Measurements from ENCODE around the gene EEFSEC. TPM values are rescaled to one million over a fixed set of nuclear protein-coding genes. Genes with fewer than 3 reads are reported as not detected.

The EEFSEC gene
- total RNA-seq, 1 experiment from 2014 or later = 14.0 TPM

GRCh38 chr3:128198313-128198712 lies 45.0 kb downstream of the EEFSEC start:
- H3K36me3 ChIP-seq (ENCODE audit: control insufficient read depth, insufficient read depth, low read length) = no peaks in the 10 kb centered on the region
- peaks cover 5% of the 10 kb centered on the region for H3K36me3 Mint-ChIP-seq (ENCODE audit: insufficient read depth, unreplicated experiment)
- H3K4me1 Mint-ChIP-seq (ENCODE audit: low read depth, unreplicated experiment) = no peaks in the 10 kb centered on the region
- POLR2A ChIA-PET = no interaction called here
- 0 out of 2 replicates have a peak, but pooled peaks cover 3% of the 10 kb centered on the region for H3K9me3 ChIP-seq
- H3K27me3 ChIP-seq (replicated peaks; ENCODE audit: control insufficient read depth, insufficient read depth, low read length) = no peaks in the 10 kb centered on the region
- no peak overlapping the region for H3K27ac Mint-ChIP-seq (ENCODE audit: unreplicated experiment)
- no peak for TF ChIP-seq CTCF (IDR thresholded peaks at IDR 0.05; ENCODE audit: insufficient read depth in 1 of 2, low read depth in 1 of 2, low read length in 1 of 2, severe bottlenecking in 1 of 2, unreplicated experiment in 1 of 2)
- DNase-seq = no peak
- CTCF ChIA-PET = interaction anchor here (1.4 kb wide), 1 partner anchor 75 kb away, joined by 4 read pairs; no protein-coding TSS in a partner anchor
- intact Hi-C loops (cut with micrococcal nuclease; ENCODE audit: unreplicated experiment) = no loop called here
- H3K4me3 ChIP-seq (ENCODE audit: low read depth, low read length) = no peak overlapping the region
- H3K4me3 Mint-ChIP-seq (ENCODE audit: unreplicated experiment) = no peak overlapping the region
- H3K9me3 Mint-ChIP-seq (ENCODE audit: unreplicated experiment) = no peaks in the 10 kb centered on the region
- H3K4me1 ChIP-seq = no peaks in the 10 kb centered on the region
- H3K27me3 Mint-ChIP-seq (ENCODE audit: insufficient read depth, unreplicated experiment) = no peaks in the 10 kb centered on the region
- no TSS peak for BruUV-seq (replicated peaks)

- H3K9me3 ChIP-seq = 0 out of 2 replicates have a peak, but pooled peaks cover 3% of the 10 kb centered on the region
- H3K27ac Mint-ChIP-seq (ENCODE audit: unreplicated experiment) = no peak overlapping the region
- no TSS peak for BruUV-seq (replicated peaks)
- H3K36me3 Mint-ChIP-seq (ENCODE audit: insufficient read depth, unreplicated experiment) = no peaks in the 10 kb centered on the region
- intact Hi-C loops (cut with micrococcal nuclease; ENCODE audit: unreplicated experiment) = no loop called here
- no peak for DNase-seq
- no peaks in the 10 kb centered on the region for H3K36me3 ChIP-seq (ENCODE audit: control insufficient read depth, insufficient read depth, low read length)
- no peaks in the 10 kb centered on the region for H3K9me3 Mint-ChIP-seq (ENCODE audit: unreplicated experiment)
- H3K27me3 ChIP-seq (replicated peaks; ENCODE audit: control insufficient read depth, insufficient read depth, low read length) = no peaks in the 10 kb centered on the region
- ChIA-PET POLR2A (no interaction called here), CTCF (no interaction called here)
- H3K27me3 Mint-ChIP-seq (ENCODE audit: insufficient read depth, unreplicated experiment) = no peaks in the 10 kb centered on the region
- H3K4me1 Mint-ChIP-seq (ENCODE audit: low read depth, unreplicated experiment) = no peaks in the 10 kb centered on the region
- TF ChIP-seq CTCF (IDR thresholded peaks at IDR 0.05; ENCODE audit: insufficient read depth in 1 of 2, low read depth in 1 of 2, low read length in 1 of 2, severe bottlenecking in 1 of 2, unreplicated experiment in 1 of 2) = no peak
- H3K4me3 Mint-ChIP-seq (ENCODE audit: unreplicated experiment) = no peak overlapping the region
- H3K4me3 ChIP-seq (ENCODE audit: low read depth, low read length) = no peak overlapping the region
- H3K4me1 ChIP-seq = no peaks in the 10 kb centered on the region
These were observed 45.8 kb downstream of the EEFSEC start for GRCh38 chr3:128199110-128199509.

- intact Hi-C loops (cut with micrococcal nuclease; ENCODE audit: unreplicated experiment) = no loop called here
- H3K9me3 ChIP-seq = 0 out of 2 replicates have a peak, but pooled peaks cover 3% of the 10 kb centered on the region
- peaks cover 5% of the 10 kb centered on the region for H3K36me3 Mint-ChIP-seq (ENCODE audit: insufficient read depth, unreplicated experiment)
- H3K4me3 Mint-ChIP-seq (ENCODE audit: unreplicated experiment) = no peak overlapping the region
- H3K9me3 Mint-ChIP-seq (ENCODE audit: unreplicated experiment) = no peaks in the 10 kb centered on the region
- no peaks in the 10 kb centered on the region for H3K4me1 ChIP-seq
- no peaks in the 10 kb centered on the region for H3K27me3 ChIP-seq (replicated peaks; ENCODE audit: control insufficient read depth, insufficient read depth, low read length)
- no peak overlapping the region for H3K4me3 ChIP-seq (ENCODE audit: low read depth, low read length)
- H3K27ac Mint-ChIP-seq (ENCODE audit: unreplicated experiment) = no peak overlapping the region
- TF ChIP-seq CTCF (IDR thresholded peaks at IDR 0.05; ENCODE audit: insufficient read depth in 1 of 2, low read depth in 1 of 2, low read length in 1 of 2, severe bottlenecking in 1 of 2, unreplicated experiment in 1 of 2) = no peak
- CTCF ChIA-PET = no interaction called here
- H3K27me3 Mint-ChIP-seq (ENCODE audit: insufficient read depth, unreplicated experiment) = no peaks in the 10 kb centered on the region
- DNase-seq = no peak
- H3K36me3 ChIP-seq (ENCODE audit: control insufficient read depth, insufficient read depth, low read length) = no peaks in the 10 kb centered on the region
- POLR2A ChIA-PET = no interaction called here
- BruUV-seq (replicated peaks) = no TSS peak
- H3K4me1 Mint-ChIP-seq (ENCODE audit: low read depth, unreplicated experiment) = no peaks in the 10 kb centered on the region
These were observed 48.0 kb downstream of the EEFSEC start for GRCh38 chr3:128201158-128201755.
